Smooth muscle cell (in vitro differentiated cells): Measurements from ENCODE around the gene UBQLN1. TPM values are rescaled to one million over a fixed set of nuclear protein-coding genes. Genes with fewer than 3 reads are reported as not detected.

Experiments
- DNase-seq: peaks from one replicate; lab custom pipeline; 2025; ENCODE audit not compliant: unreplicated experiment; lab: John Stamatoyannopoulos, UW
- H2AFZ ChIP-seq: fragments of 200-600 bp; sonication (generic); 2 replicates; pipeline ENCODE4 v1.6.0; 2016; ENCODE audit warnings: antibody characterized with exemption, low read depth, mild to moderate bottlenecking
- H3F3A ChIP-seq: fragments of 200-600 bp; sonication (generic); 2 replicates; pipeline ENCODE4 v1.6.0; 2017; ENCODE audit warnings: antibody characterized with exemption, low read depth
- H3K27ac ChIP-seq: fragments of 200-600 bp; sonication (generic); 2 replicates; pipeline ENCODE4 v1.5.1; 2016; ENCODE audit warnings: low read depth, mild to moderate bottlenecking
- H3K27me3 ChIP-seq: fragments of 200-600 bp; sonication (generic); 2 replicates; pipeline ENCODE4 v1.6.1; 2016; ENCODE audit warnings: low read depth, mild to moderate bottlenecking
- H3K36me3 ChIP-seq: fragments of 200-600 bp; sonication (generic); 2 replicates; pipeline ENCODE4 v1.5.1; 2016; ENCODE audit warnings: low read depth
- H3K4me1 ChIP-seq: fragments of 200-600 bp; sonication (generic); 2 replicates; pipeline ENCODE4 v1.5.1; 2016; ENCODE audit warnings: low read depth
- H3K4me2 ChIP-seq: fragments of 200-600 bp; sonication (generic); 2 replicates; pipeline ENCODE4 v1.6.0; 2016; ENCODE audit warnings: mild to moderate bottlenecking
- H3K4me3 ChIP-seq: fragments of 200-600 bp; sonication (generic); 2 replicates; pipeline ENCODE4 v1.5.1; 2016; ENCODE audit warnings: mild to moderate bottlenecking
- H3K79me2 ChIP-seq: fragments of 200-600 bp; sonication (generic); 2 replicates; pipeline ENCODE4 v1.6.0; 2016; ENCODE audit warnings: low read depth, mild to moderate bottlenecking
- H3K9ac ChIP-seq: fragments of 200-600 bp; sonication (generic); 2 replicates; pipeline ENCODE4 v1.6.0; 2016; ENCODE audit warnings: low read depth
- H3K9me3 ChIP-seq: fragments of 200-600 bp; sonication (generic); replicated peaks from 2 replicates; pipeline ENCODE4 v1.5.1; 2016; ENCODE audit warnings: low read depth
- H4K20me1 ChIP-seq: fragments of 200-600 bp; sonication (generic); 2 replicates; pipeline ENCODE4 v1.6.0; 2016; ENCODE audit warnings: low read depth
- WGBS: methylation state at CpG from one replicate; pipeline ENCODE4 v1.1.7; 2016; ENCODE audit warnings: low lambda C conversion rate; 5-methylcytosine and 5-hydroxymethylcytosine counted together
- polyA plus RNA-seq: library from polyadenylated mRNA; unstranded; fragments of >200 nt; fragmentation: Nextera tagmentation; extraction: Ambion mirVana; gene quantifications from 2 replicates; pipeline ENCODE4 v1.2.1, GENCODE V29; 2016
- total RNA-seq: library from RNA; depleted of rRNA; stranded (reverse); fragments of >200 nt; gene quantifications from 2 replicates; pipeline ENCODE4 v1.2.3, GENCODE V29; 2014
- TF ChIP-seq, protein P1 (sequence below): fragments of 200-600 bp; sonication (generic); IDR thresholded peaks from 2 replicates; pipeline ENCODE4 v1.5.1; 2017; ENCODE audit warnings: borderline replicate concordance, mild to moderate bottlenecking, antibody characterized with exemption; ENCODE audit not compliant: insufficient read depth, poor library complexity, severe bottlenecking

The UBQLN1 gene
- total and polyA plus RNA-seq, 2 experiments from 2014 or later, result 36.2 to 116 TPM

DNA sequence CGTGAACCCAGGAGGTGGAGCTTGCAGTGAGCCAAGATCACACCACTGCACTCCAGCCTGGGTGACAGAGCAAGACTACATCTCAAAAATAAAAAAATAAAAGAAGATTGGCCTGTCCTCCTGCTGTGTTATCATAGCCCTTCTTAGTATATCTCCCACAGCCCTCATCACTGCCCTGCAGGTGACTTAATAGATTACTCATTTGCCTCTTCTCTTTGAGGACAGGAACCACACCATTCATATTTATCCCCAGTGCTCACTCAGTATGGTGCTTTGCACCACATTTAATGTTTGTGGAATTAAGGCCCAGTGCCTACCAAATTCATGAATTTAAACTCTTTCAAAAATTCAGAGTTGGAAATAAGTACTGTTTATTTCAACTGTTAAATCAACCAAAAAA is 74.5 kb downstream of the UBQLN1 start:
- Histone ChIP-seq H3K4me2 (no peak overlapping the region), H3K27me3 (no peaks in the 10 kb centered on the region), H4K20me1 (no peaks in the 10 kb centered on the region), H3K4me1 (peaks cover 8% of the 10 kb centered on the region), H3K9ac (no peak overlapping the region), H3K9me3 (no peaks in the 10 kb centered on the region), H3F3A (no peaks in the 10 kb centered on the region), H2AFZ (no peak overlapping the region), H3K27ac (no peak overlapping the region), H3K4me3 (no peak overlapping the region), H3K36me3 (no peaks in the 10 kb centered on the region), H3K79me2 (no peaks in the 10 kb centered on the region)
- TF ChIP-seq, protein P1, sequence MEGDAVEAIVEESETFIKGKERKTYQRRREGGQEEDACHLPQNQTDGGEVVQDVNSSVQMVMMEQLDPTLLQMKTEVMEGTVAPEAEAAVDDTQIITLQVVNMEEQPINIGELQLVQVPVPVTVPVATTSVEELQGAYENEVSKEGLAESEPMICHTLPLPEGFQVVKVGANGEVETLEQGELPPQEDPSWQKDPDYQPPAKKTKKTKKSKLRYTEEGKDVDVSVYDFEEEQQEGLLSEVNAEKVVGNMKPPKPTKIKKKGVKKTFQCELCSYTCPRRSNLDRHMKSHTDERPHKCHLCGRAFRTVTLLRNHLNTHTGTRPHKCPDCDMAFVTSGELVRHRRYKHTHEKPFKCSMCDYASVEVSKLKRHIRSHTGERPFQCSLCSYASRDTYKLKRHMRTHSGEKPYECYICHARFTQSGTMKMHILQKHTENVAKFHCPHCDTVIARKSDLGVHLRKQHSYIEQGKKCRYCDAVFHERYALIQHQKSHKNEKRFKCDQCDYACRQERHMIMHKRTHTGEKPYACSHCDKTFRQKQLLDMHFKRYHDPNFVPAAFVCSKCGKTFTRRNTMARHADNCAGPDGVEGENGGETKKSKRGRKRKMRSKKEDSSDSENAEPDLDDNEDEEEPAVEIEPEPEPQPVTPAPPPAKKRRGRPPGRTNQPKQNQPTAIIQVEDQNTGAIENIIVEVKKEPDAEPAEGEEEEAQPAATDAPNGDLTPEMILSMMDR, result no peak
- 100% methylated on average over 1 of the region's 1 CpG for WGBS
- DNase-seq, result no peak

DNA sequence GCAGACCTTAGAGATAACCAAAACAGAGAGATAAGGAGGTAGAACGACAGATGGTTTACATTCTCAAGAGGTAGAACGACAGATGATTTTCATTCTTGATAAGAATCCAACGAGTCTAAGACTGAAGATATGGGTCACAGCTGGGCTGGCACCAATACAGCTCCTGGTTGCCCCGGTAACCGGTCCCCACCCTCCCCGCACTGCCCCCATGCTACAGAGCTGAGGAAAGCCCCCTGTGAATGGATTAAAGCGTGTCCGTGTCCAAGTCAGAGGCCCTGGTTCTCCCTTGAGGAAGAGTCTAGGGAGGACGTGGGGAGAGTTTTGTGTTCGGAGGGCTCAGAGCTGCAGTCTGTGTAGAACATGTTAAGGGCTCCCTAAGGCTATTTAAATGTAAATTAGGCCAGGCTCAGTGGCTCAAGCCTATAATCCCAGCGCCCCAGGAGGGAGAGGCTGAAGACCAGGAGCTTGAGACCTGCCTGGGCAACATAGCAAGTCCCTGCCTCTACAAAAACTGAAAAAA is 76.8 kb downstream of the UBQLN1 start:
- WGBS, result 16% methylated on average over 10 of the region's 11 CpGs
- TF ChIP-seq, protein P1, result no peak

DNA sequence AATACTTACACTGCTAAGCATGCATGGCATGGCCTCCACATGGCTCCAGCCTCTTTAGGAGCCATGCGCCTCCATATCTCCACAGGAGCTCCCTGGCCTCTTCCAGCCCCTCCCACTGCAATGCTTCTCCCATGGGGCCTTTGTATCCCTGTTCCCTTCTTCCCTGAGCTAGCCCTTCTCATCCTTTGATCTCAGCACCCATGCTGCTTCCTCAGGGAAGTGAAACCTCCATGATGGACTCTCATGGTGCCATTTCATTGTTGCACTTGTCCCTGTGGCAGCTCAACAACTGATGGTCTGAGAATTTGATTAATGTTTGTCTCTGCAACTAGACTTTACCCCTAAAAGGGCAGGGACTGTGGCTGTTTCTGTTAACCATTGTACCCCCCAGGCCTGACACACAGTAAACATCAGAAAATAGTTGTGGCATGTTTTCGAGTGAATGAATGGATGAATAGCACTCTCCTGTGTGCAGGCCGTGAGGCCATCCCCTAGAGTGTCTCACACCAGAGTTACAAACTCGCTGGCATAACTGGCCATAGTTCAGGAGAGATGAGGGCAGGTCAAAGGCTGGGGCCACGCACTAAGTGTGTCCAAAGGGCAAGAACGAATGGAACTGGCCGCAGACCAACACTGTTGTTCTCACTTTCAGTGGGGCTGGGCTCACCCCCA is 78.2 kb downstream of the UBQLN1 start:
- no peaks in the 10 kb centered on the region for H3K27me3 ChIP-seq
- no peak for DNase-seq
- no peak overlapping the region for H3K9ac ChIP-seq
- H3K9me3 ChIP-seq, result no peaks in the 10 kb centered on the region
- H3F3A ChIP-seq, result no peaks in the 10 kb centered on the region
- H3K36me3 ChIP-seq, result no peaks in the 10 kb centered on the region
- TF ChIP-seq, protein P1, result no peak
- WGBS, result over 99% methylated on average over 7 of the region's 7 CpGs
- H4K20me1 ChIP-seq, result no peaks in the 10 kb centered on the region
- no peaks in the 10 kb centered on the region for H3K79me2 ChIP-seq
- H2AFZ ChIP-seq, result no peak overlapping the region
- no peak overlapping the region for H3K4me2 ChIP-seq
- H3K27ac ChIP-seq, result no peak overlapping the region
- peaks cover 8% of the 10 kb centered on the region for H3K4me1 ChIP-seq
- no peak overlapping the region for H3K4me3 ChIP-seq

More for the DNA sequence above, 76.8 kb downstream of the UBQLN1 start:
- H4K20me1 ChIP-seq, result no peaks in the 10 kb centered on the region
- no peak overlapping the region for H2AFZ ChIP-seq
- no peak for DNase-seq
- no peak overlapping the region for H3K4me2 ChIP-seq
- no peak overlapping the region for H3K4me3 ChIP-seq
- no peaks in the 10 kb centered on the region for H3K9me3 ChIP-seq
- no peaks in the 10 kb centered on the region for H3F3A ChIP-seq
- H3K27me3 ChIP-seq, result no peaks in the 10 kb centered on the region
- H3K27ac ChIP-seq, result no peak overlapping the region
- no peaks in the 10 kb centered on the region for H3K79me2 ChIP-seq
- peaks cover 8% of the 10 kb centered on the region for H3K4me1 ChIP-seq
- H3K36me3 ChIP-seq, result no peaks in the 10 kb centered on the region
- no peak overlapping the region for H3K9ac ChIP-seq

DNA sequence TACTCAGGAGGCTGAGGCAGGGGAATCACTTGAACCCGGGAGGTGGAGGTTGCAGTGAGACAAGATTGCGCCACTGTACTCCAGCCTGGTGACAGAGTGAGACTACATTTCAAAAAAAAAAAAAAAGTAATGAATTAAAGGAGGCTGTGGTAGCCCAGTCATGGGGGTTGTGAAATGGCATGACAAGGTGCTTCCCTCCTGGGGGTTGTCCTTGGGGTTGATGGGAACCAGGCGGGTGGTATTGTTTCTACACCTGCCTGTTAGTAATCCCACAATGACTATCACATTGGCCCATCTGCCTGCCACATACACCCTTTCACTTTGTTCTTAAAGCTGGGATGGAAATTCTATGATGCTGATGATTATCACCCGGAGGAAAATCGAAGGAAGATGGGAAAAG is 79.2 kb downstream of the UBQLN1 start:
- no peaks in the 10 kb centered on the region for H3F3A ChIP-seq
- no peak overlapping the region for H3K27ac ChIP-seq
- no peaks in the 10 kb centered on the region for H3K79me2 ChIP-seq
- H3K27me3 ChIP-seq, result no peaks in the 10 kb centered on the region
- no peak overlapping the region for H2AFZ ChIP-seq
- no peak overlapping the region for H3K4me3 ChIP-seq
- whole genome bisulfite sequencing, result 97% methylated on average over 5 of the region's 5 CpGs
- peaks cover 13% of the 10 kb centered on the region for H3K4me1 ChIP-seq
- no peak overlapping the region for H3K9ac ChIP-seq
- no peak for DNase-seq
- TF ChIP-seq, protein P1, result no peak
- H3K36me3 ChIP-seq, result no peaks in the 10 kb centered on the region
- no peaks in the 10 kb centered on the region for H3K9me3 ChIP-seq
- H3K4me2 ChIP-seq, result no peak overlapping the region
- no peaks in the 10 kb centered on the region for H4K20me1 ChIP-seq
